Smooth muscle cell (in vitro differentiated cells): Measurements from ENCODE around the gene PCDH10. TPM values are rescaled to one million over a fixed set of nuclear protein-coding genes. Genes with fewer than 3 reads are reported as not detected.

Experiments
- DNase-seq: peaks from one replicate; lab custom pipeline; 2025; ENCODE audit not compliant: unreplicated experiment; lab: John Stamatoyannopoulos, UW
- H2AFZ ChIP-seq: fragments of 200-600 bp; sonication (generic); 2 replicates; pipeline ENCODE4 v1.6.0; 2016; ENCODE audit warnings: antibody characterized with exemption, low read depth, mild to moderate bottlenecking
- H3F3A ChIP-seq: fragments of 200-600 bp; sonication (generic); 2 replicates; pipeline ENCODE4 v1.6.0; 2017; ENCODE audit warnings: antibody characterized with exemption, low read depth
- H3K27ac ChIP-seq: fragments of 200-600 bp; sonication (generic); 2 replicates; pipeline ENCODE4 v1.5.1; 2016; ENCODE audit warnings: low read depth, mild to moderate bottlenecking
- H3K27me3 ChIP-seq: fragments of 200-600 bp; sonication (generic); 2 replicates; pipeline ENCODE4 v1.6.1; 2016; ENCODE audit warnings: low read depth, mild to moderate bottlenecking
- H3K36me3 ChIP-seq: fragments of 200-600 bp; sonication (generic); 2 replicates; pipeline ENCODE4 v1.5.1; 2016; ENCODE audit warnings: low read depth
- H3K4me1 ChIP-seq: fragments of 200-600 bp; sonication (generic); 2 replicates; pipeline ENCODE4 v1.5.1; 2016; ENCODE audit warnings: low read depth
- H3K4me2 ChIP-seq: fragments of 200-600 bp; sonication (generic); 2 replicates; pipeline ENCODE4 v1.6.0; 2016; ENCODE audit warnings: mild to moderate bottlenecking
- H3K4me3 ChIP-seq: fragments of 200-600 bp; sonication (generic); 2 replicates; pipeline ENCODE4 v1.5.1; 2016; ENCODE audit warnings: mild to moderate bottlenecking
- H3K79me2 ChIP-seq: fragments of 200-600 bp; sonication (generic); 2 replicates; pipeline ENCODE4 v1.6.0; 2016; ENCODE audit warnings: low read depth, mild to moderate bottlenecking
- H3K9ac ChIP-seq: fragments of 200-600 bp; sonication (generic); 2 replicates; pipeline ENCODE4 v1.6.0; 2016; ENCODE audit warnings: low read depth
- H3K9me3 ChIP-seq: fragments of 200-600 bp; sonication (generic); replicated peaks from 2 replicates; pipeline ENCODE4 v1.5.1; 2016; ENCODE audit warnings: low read depth
- H4K20me1 ChIP-seq: fragments of 200-600 bp; sonication (generic); 2 replicates; pipeline ENCODE4 v1.6.0; 2016; ENCODE audit warnings: low read depth
- WGBS: methylation state at CpG from one replicate; pipeline ENCODE4 v1.1.7; 2016; ENCODE audit warnings: low lambda C conversion rate; 5-methylcytosine and 5-hydroxymethylcytosine counted together
- polyA plus RNA-seq: library from polyadenylated mRNA; unstranded; fragments of >200 nt; fragmentation: Nextera tagmentation; extraction: Ambion mirVana; gene quantifications from 2 replicates; pipeline ENCODE4 v1.2.1, GENCODE V29; 2016
- total RNA-seq: library from RNA; depleted of rRNA; stranded (reverse); fragments of >200 nt; gene quantifications from 2 replicates; pipeline ENCODE4 v1.2.3, GENCODE V29; 2014
- TF ChIP-seq, protein P1 (sequence below): fragments of 200-600 bp; sonication (generic); IDR thresholded peaks from 2 replicates; pipeline ENCODE4 v1.5.1; 2017; ENCODE audit warnings: borderline replicate concordance, mild to moderate bottlenecking, antibody characterized with exemption; ENCODE audit not compliant: insufficient read depth, poor library complexity, severe bottlenecking

Gene PCDH10
- total and polyA plus RNA-seq, 2 experiments from 2014 or later: 103 to 129 TPM

DNA sequence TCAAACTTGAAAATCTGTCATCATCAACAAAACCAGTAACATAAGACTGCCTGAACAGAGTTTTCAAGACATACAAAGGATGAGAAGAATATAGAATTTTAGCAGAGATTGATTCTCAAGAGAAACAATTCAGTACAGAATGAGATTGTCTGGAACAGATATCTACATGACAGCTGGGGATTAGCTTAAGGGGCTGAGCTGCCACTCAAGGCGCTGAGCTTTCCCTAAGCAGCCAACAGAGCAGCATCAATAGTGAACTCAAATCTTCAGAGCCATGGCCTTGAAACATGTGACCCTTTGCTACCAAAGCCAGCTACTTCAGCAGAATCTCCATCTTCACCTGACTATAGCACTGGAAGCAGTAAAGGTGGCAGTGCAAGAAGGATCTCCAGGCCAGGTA, 24.3 kb upstream of the PCDH10 start:
- Histone ChIP-seq H3K27ac (no peak overlapping the region), H3K9ac (no peak overlapping the region), H3K79me2 (no peaks in the 10 kb centered on the region), H3K36me3 (no peaks in the 10 kb centered on the region), H2AFZ (no peak overlapping the region), H3K4me2 (no peak overlapping the region), H3K4me3 (no peak overlapping the region), H3F3A (no peaks in the 10 kb centered on the region), H3K9me3 (no peaks in the 10 kb centered on the region), H3K27me3 (no peaks in the 10 kb centered on the region), H3K4me1 (peaks cover 2% of the 10 kb centered on the region), H4K20me1 (no peaks in the 10 kb centered on the region)
- WGBS: 88% methylated on average over 1 of the region's 1 CpG
- DNase-seq: no peak
- TF ChIP-seq, protein P1, sequence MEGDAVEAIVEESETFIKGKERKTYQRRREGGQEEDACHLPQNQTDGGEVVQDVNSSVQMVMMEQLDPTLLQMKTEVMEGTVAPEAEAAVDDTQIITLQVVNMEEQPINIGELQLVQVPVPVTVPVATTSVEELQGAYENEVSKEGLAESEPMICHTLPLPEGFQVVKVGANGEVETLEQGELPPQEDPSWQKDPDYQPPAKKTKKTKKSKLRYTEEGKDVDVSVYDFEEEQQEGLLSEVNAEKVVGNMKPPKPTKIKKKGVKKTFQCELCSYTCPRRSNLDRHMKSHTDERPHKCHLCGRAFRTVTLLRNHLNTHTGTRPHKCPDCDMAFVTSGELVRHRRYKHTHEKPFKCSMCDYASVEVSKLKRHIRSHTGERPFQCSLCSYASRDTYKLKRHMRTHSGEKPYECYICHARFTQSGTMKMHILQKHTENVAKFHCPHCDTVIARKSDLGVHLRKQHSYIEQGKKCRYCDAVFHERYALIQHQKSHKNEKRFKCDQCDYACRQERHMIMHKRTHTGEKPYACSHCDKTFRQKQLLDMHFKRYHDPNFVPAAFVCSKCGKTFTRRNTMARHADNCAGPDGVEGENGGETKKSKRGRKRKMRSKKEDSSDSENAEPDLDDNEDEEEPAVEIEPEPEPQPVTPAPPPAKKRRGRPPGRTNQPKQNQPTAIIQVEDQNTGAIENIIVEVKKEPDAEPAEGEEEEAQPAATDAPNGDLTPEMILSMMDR: no peak

DNA sequence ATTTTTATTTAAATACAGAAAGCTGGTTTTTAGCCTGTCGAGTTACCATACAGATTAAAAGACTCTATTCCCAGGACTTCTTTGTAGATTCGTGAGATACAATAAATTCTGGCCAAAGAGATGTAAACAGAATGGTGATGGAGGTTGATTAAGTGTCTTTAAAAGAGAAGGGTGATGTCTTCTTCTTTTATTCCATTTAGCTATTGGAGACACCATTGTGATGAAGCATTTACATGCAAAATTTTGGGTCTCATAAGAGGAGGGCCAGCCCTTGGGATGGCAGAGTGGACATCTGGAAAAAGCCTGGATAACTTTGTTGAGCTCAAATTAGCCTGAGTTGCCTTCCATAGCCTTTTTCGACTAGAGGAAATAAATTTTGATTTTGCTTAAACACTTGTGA, 21.6 kb upstream of the PCDH10 start:
- H3K79me2 ChIP-seq: no peaks in the 10 kb centered on the region
- H3K4me1 ChIP-seq: peaks cover 30% of the 10 kb centered on the region
- H3K4me2 ChIP-seq: no peak overlapping the region
- no peak overlapping the region for H3K4me3 ChIP-seq
- H3K27me3 ChIP-seq: no peaks in the 10 kb centered on the region
- DNase-seq: no peak
- H4K20me1 ChIP-seq: no peaks in the 10 kb centered on the region
- H3K27ac ChIP-seq: no peak overlapping the region
- 93% methylated on average over 3 of the region's 3 CpGs for WGBS
- no peaks in the 10 kb centered on the region for H3K9me3 ChIP-seq
- H3K36me3 ChIP-seq: no peaks in the 10 kb centered on the region
- TF ChIP-seq, protein P1: no peak
- H2AFZ ChIP-seq: no peak overlapping the region
- H3F3A ChIP-seq: no peaks in the 10 kb centered on the region
- H3K9ac ChIP-seq: no peak overlapping the region

DNA sequence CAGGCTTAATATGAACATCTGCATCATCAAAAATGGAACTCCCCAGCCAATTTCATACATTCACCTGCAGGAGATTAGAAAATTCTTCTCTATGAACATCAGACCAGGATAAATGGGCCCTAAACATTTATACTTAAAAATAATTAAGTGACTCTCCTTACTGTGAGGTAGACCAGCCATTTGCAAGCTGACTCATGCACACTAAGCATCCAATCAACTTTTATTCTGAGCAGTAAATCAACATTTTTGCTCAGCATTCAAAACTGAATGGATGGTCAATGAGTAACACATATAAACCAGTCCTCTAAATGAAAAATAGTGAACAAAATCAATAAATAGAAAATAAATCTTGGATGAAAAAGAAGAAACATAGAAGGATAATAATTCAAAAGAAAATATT, 19.9 kb upstream of the PCDH10 start:
- Histone ChIP-seq H3K4me2 (peak overlapping the region; percentile 75), H3K9ac (peak overlapping the region; percentile 71), H3K79me2 (no peaks in the 10 kb centered on the region), H3F3A (no peaks in the 10 kb centered on the region), H3K36me3 (no peaks in the 10 kb centered on the region), H3K27me3 (no peaks in the 10 kb centered on the region), H3K4me1 (peaks cover 34% of the 10 kb centered on the region), H4K20me1 (no peaks in the 10 kb centered on the region), H3K9me3 (no peaks in the 10 kb centered on the region), H3K27ac (peak overlapping the region; percentile 97), H3K4me3 (no peak overlapping the region), H2AFZ (no peak overlapping the region)
- no peak for DNase-seq
- TF ChIP-seq, protein P1: no peak

DNA sequence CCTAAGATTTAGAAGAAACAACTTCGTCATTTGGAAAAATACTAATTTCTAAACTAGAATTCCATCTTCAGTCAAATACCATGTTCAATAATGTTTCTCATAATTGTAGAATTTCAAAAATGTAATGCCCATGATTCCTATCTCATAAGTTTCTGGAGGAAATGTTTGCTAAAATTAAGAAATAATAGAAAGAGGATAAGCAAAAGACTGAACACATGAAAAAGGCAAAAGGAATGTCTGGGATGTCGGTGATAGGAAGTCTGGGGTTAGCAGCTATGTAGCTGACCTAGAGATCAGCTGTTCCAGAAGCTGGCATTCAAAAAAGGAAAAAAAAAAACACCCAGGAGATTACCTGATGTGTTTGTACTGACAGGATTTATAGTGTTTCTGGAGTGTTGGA, 18.9 kb upstream of the PCDH10 start:
- H2AFZ ChIP-seq: peak overlapping the region; percentile 73
- H3K4me2 ChIP-seq: peak overlapping the region; percentile 75
- H3K4me1 ChIP-seq: peaks cover 34% of the 10 kb centered on the region
- no peaks in the 10 kb centered on the region for H3K36me3 ChIP-seq
- WGBS: 27% methylated on average over 2 of the region's 2 CpGs
- peak overlapping the region; percentile 8 for H3K4me3 ChIP-seq
- no peaks in the 10 kb centered on the region for H3K27me3 ChIP-seq
- TF ChIP-seq, protein P1: no peak
- peak overlapping the region; percentile 71 for H3K9ac ChIP-seq
- H3K27ac ChIP-seq: peak overlapping the region; percentile 97
- H3K9me3 ChIP-seq: no peaks in the 10 kb centered on the region
- H3K79me2 ChIP-seq: no peaks in the 10 kb centered on the region
- H4K20me1 ChIP-seq: no peaks in the 10 kb centered on the region
- no peaks in the 10 kb centered on the region for H3F3A ChIP-seq
- DNase-seq: no peak
